Panc1 (cell line): ENCODE measurements around the gene MUC2. TPM values are rescaled to one million over a fixed set of nuclear protein-coding genes. Genes with fewer than 3 reads are reported as not detected.

ENCODE experiments used
- ATAC-seq: fragments of 200-7000 bp; cut with Tn5 transposase; 2 replicates; pipeline ENCODE4 v1.9.1; 2020; ENCODE audit warnings: mild to moderate bottlenecking, moderate library complexity
- Bru-seq: library from RNA; stranded (reverse); fragments of 400-500 nt; gene quantifications from one replicate; lab custom pipeline; 2021; lab: Mats Ljungman, UMichigan
- BruChase-seq, 2 experiments: library from RNA; stranded (reverse); fragments of 400-500 nt; gene quantifications; one replicate each; lab custom pipeline; 2021; lab: Mats Ljungman, UMichigan
- BruUV-seq: library from RNA; stranded (reverse); fragments of 400-500 nt; replicated peaks from 2 replicates; lab custom pipeline; 2021; lab: Mats Ljungman, UMichigan
- CTCF ChIA-PET: fragments of 300-600 bp; sonication (Branson Sonifier 250); formaldehyde crosslinking; loops from one replicate; lab custom pipeline; 2022; ENCODE audit warnings: antibody characterized with exemption; lab: Charles Lee
- POLR2A ChIA-PET: fragments of 300-600 bp; sonication (Branson Sonifier 250); formaldehyde crosslinking; loops from one replicate; lab custom pipeline; 2022; ENCODE audit warnings: antibody characterized with exemption; lab: Charles Lee
- DNase-seq: peaks from one replicate; pipeline ENCODE4 v3.0.0-alpha.2; 2010; ENCODE audit warnings: low read depth, low spot score
- H3K27ac ChIP-seq: 2 replicates; pipeline ENCODE4 v1.5.1; 2011; ENCODE audit warnings: mild to moderate bottlenecking, low read length, inconsistent platforms
- H3K27me3 ChIP-seq: fragments of 200-500 bp; sonication (Bioruptor generic); 2 replicates; pipeline ENCODE4 v1.6.0; 2014; ENCODE audit warnings: low read length, inconsistent platforms; ENCODE audit not compliant: control insufficient read depth, insufficient read depth
- H3K36me3 ChIP-seq: fragments of 200-500 bp; sonication (Bioruptor generic); 2 replicates; pipeline ENCODE4 v1.5.1; 2014; ENCODE audit warnings: inconsistent platforms, mild to moderate bottlenecking, low read length, moderate library complexity; ENCODE audit not compliant: control insufficient read depth, insufficient read depth
- H3K4me1 ChIP-seq: 2 replicates; pipeline ENCODE4 v1.5.1; 2011; ENCODE audit warnings: inconsistent platforms, mild to moderate bottlenecking, low read length, moderate library complexity; ENCODE audit not compliant: control insufficient read depth, insufficient read depth
- H3K4me3 ChIP-seq, 2 experiments: 2 replicates each; pipeline ENCODE4 v1.5.1; 2011 to 2012; ENCODE audit warnings: low read depth in 2 of 2, low read length in 2 of 2, mild to moderate bottlenecking in 2 of 2, inconsistent platforms in 1 of 2, moderate library complexity in 1 of 2
- H3K9me3 ChIP-seq: fragments of 200-500 bp; sonication (Bioruptor generic); 2 replicates; pipeline ENCODE4 v1.5.1; 2014; ENCODE audit warnings: low read depth, mild to moderate bottlenecking, inconsistent platforms, low read length, moderate library complexity; ENCODE audit not compliant: control insufficient read depth, insufficient read depth
- CTCF ChIP-seq: fragments of 450-650 bp; IDR thresholded peaks from 2 replicates; pipeline ENCODE4 v1.5.1; 2017; ENCODE audit warnings: mild to moderate bottlenecking
- POLR2AphosphoS5 ChIP-seq: IDR thresholded peaks from 2 replicates; pipeline ENCODE4 v1.6.1; 2012; ENCODE audit warnings: mild to moderate bottlenecking, low read depth, low read length, moderate library complexity
- REST ChIP-seq, 2 experiments: IDR thresholded peaks; 2 replicates each; pipeline ENCODE4 v1.6.1; 2011 to 2012; ENCODE audit warnings: low read depth in 2 of 2, control low read depth in 1 of 2, low read length in 1 of 2, mild to moderate bottlenecking in 1 of 2, moderate library complexity in 1 of 2; ENCODE audit not compliant: insufficient read depth in 1 of 2
- SIN3A ChIP-seq: IDR thresholded peaks from 2 replicates; pipeline ENCODE4 v1.6.1; 2012; ENCODE audit warnings: low read depth, mild to moderate bottlenecking, low read length, moderate library complexity, borderline replicate concordance; ENCODE audit not compliant: insufficient read depth
- TCF7L2 ChIP-seq: IDR thresholded peaks from 2 replicates; pipeline ENCODE4 v1.6.1; 2011; ENCODE audit warnings: mild to moderate bottlenecking, low read depth, low read length, inconsistent platforms
- in situ Hi-C: cut with HindIII; loops from 2 replicates; pipeline ENCODE4 v1.10.0; 2016; ENCODE audit warnings: low sequenced_read_pairs, low pct_unique_long_range_greater_than_20kb
- intact Hi-C: fragments of 100-400 bp; cut with micrococcal nuclease; formaldehyde crosslinking; loops from one replicate; pipeline ENCODE4 v1.10.0; 2022; ENCODE audit not compliant: unreplicated experiment
- long read RNA-seq: library from polyadenylated mRNA; unstranded; transcript quantifications from one replicate; pipeline ENCODE4 v2.0.0, GENCODE V29; 2021; ENCODE audit not compliant: unreplicated experiment
- polyA plus RNA-seq: library from polyadenylated mRNA; unstranded; fragments of >200 nt; gene quantifications from one replicate; pipeline ENCODE4 v1.2.1, GENCODE V29; 2012; ENCODE audit warnings: missing spikeins; ENCODE audit not compliant: insufficient read length
- total RNA-seq: library from RNA; stranded (reverse); gene quantifications from one replicate; pipeline ENCODE4 v1.2.1, GENCODE V29; 2021; ENCODE audit not compliant: unreplicated experiment

Gene MUC2
- total RNA-seq (0.08 TPM), Bru-seq, nascent RNA (not detected), BruChase-seq, experiment 1, labeled RNA remaining after a 2-hour chase (not detected), BruChase-seq, experiment 2, labeled RNA remaining after a 6-hour chase (not detected)
- not detected for polyA plus RNA-seq
- long read RNA-seq: 0 reads

- Histone ChIP-seq H3K9me3 (no peaks in the 10 kb centered on the region), H3K27me3 (no peaks in the 10 kb centered on the region), H3K4me1 (peaks cover 25% of the 10 kb centered on the region), H3K27ac (peak within 1 kb of the TSS; percentile 39), H3K36me3 (no peaks in the 10 kb centered on the region), H3K4me3 (no peak within 1 kb of the TSS)
- ChIA-PET POLR2A (interaction anchor here (0.5 kb wide), 1 partner anchor 791 kb away, joined by 3 read pairs; no protein-coding TSS in a partner anchor), CTCF (interaction anchor here (0.6 to 1.2 kb wide), 2 partner anchors 227 to 318 kb away, joined by 4 to 5 read pairs; no protein-coding TSS in a partner anchor)
- BruUV-seq: no TSS peak
- DNase-seq: no peak
- no peak for TF ChIP-seq CTCF
- no peak for TF ChIP-seq POLR2AphosphoS5
- TF ChIP-seq TCF7L2: no peak
- no peak for TF ChIP-seq REST (IDR thresholded peaks at IDR 0.05; ENCODE audit: insufficient read depth in 1 of 2, low read depth in 2 of 2, low read length in 1 of 2)
- TF ChIP-seq SIN3A: no peak
- peak; percentile 7; the same call in 1 of the 2 replicates for ATAC-seq
- intact Hi-C loops: no loop called here
- in situ Hi-C loops: no loop called here
These were observed at the start of gene MUC2 for GRCh38 chr11:1074244-1075221. Gene MUC2 (plus strand): TSS chr11:1074874.

GRCh38 chr11:1025410-1026162 lies 49.1 kb upstream of the MUC2 start:
- BruUV-seq: no TSS peak
- no peak overlapping the region for H3K4me3 ChIP-seq
- no peaks in the 10 kb centered on the region for H3K36me3 ChIP-seq
- H3K27ac ChIP-seq: no peak overlapping the region
- intact Hi-C loops: no loop called here
- in situ Hi-C loops: no loop called here
- H3K27me3 ChIP-seq: no peaks in the 10 kb centered on the region
- H3K9me3 ChIP-seq: no peaks in the 10 kb centered on the region
- CTCF ChIA-PET: no interaction called here
- POLR2A ChIA-PET: no interaction called here
- TF ChIP-seq SIN3A (no peak), POLR2AphosphoS5 (no peak), REST (IDR thresholded peaks at IDR 0.05; ENCODE audit: insufficient read depth in 1 of 2, low read depth in 2 of 2, low read length in 1 of 2) (no peak), CTCF (no peak), TCF7L2 (no peak)
- ATAC-seq (peak; percentile 9; the same call in 1 of the 2 replicates), DNase-seq (no peak)
- no peaks in the 10 kb centered on the region; the same call in 1 of the 2 replicates for H3K4me1 ChIP-seq
